ENCODE results near the gene CDC26. TPM values are rescaled to one million over a fixed set of nuclear protein-coding genes. Genes with fewer than 3 reads are reported as not detected.

Gene CDC26
- total RNA-seq, 1 donor from 2014 or later: 37.1 TPM

DNA sequence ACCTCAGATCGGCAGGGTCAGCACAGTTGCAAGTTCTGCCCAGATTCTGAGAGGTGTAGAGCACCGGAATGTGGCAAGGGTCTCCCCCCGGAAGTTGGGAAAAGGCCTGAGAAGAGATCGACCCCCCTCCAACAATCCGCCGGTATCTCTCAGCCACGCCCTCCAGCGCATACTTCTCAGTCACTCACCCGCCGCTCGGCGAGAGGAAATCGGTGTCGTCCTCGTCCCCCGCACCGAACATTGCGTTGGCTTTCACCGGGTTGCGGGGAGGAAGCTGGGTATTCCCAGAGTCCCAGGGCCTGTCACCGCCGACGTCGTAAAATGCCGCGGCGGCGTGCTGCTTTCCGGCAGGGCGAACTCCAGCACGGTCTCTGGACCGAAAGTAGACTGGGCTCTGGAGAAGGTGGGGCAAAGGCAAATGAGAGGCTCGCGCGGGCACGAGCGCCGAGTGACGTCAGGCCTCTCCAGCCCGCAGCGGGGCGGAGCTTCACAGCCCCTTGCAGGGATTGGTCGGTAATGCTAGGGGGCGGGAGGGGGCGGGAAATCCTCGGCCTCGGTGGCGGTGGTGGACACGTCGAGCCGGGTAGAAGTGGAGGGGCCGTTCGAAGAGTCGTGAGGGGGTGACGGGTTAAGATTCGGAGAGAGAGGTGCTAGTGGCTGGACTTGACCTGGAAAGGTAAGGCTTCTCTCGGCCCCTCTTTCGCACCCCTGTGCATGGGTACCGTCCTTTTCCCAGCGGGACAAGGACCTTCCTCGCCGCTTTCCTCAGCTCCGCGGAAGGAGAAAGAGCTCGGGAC, 54.2 kb downstream of the CDC26 start, which contains the start of the genes FKBP15 and SLC31A1:
FKBP15 (minus strand) TSS at position 275 of the 797 bp plus-strand sequence; CDS start at position 241, 34 bp downstream.
SLC31A1 (plus strand) TSS at position 542 of the 797 bp plus-strand sequence. CDS start 34,605 bp downstream, outside the sequence.
- Mint-ChIP-seq H3K4me1 (peaks cover 35% of the 10 kb centered on the region), H3K4me3 (peak within 1 kb of the TSS; percentile 99)

DNA sequence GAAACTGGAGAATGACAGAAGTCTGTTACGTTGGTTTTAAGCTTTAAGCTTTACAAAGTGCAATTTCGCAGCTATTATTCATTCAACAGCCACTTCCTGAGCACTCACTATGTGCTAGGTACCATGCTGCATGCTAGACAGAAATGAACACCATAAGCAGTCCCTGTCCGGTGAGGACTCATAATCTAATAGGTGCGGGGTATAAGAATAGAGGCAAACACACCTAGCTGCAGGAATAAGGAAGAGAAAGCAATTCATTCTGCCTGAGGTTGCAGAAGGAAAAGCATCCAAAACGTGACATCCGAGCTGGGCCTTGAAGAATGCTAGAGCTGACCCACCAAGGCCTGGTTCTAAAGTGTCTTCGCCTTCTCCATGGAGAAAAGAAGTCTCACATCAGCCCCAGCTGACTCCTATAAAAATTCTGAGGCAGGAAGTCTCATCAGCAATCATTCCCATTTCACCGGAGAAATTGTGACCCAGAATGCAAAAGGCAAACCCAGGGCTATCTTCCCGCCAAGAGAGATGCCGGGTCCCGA, 54.8 kb downstream of the CDC26 start:
- Mint-ChIP-seq H3K9me3 (no peaks in the 10 kb centered on the region), H3K27ac (ENCODE audit: unreplicated experiment) (peak overlapping the region; percentile 98), H3K36me3 (ENCODE audit: low read depth) (no peaks in the 10 kb centered on the region), H3K4me1 (peaks cover 35% of the 10 kb centered on the region), H3K4me3 (peak overlapping the region; percentile 99), H3K27me3 (ENCODE audit: low read depth) (no peaks in the 10 kb centered on the region)
- no peak for DNase-seq (ENCODE audit: low read depth, low spot score)
- TF ChIP-seq, protein P1, sequence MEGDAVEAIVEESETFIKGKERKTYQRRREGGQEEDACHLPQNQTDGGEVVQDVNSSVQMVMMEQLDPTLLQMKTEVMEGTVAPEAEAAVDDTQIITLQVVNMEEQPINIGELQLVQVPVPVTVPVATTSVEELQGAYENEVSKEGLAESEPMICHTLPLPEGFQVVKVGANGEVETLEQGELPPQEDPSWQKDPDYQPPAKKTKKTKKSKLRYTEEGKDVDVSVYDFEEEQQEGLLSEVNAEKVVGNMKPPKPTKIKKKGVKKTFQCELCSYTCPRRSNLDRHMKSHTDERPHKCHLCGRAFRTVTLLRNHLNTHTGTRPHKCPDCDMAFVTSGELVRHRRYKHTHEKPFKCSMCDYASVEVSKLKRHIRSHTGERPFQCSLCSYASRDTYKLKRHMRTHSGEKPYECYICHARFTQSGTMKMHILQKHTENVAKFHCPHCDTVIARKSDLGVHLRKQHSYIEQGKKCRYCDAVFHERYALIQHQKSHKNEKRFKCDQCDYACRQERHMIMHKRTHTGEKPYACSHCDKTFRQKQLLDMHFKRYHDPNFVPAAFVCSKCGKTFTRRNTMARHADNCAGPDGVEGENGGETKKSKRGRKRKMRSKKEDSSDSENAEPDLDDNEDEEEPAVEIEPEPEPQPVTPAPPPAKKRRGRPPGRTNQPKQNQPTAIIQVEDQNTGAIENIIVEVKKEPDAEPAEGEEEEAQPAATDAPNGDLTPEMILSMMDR (conservative IDR thresholded peaks at IDR 0.05): no peak

More for the DNA sequence above, 54.2 kb downstream of the CDC26 start, which contains the start of the genes FKBP15 and SLC31A1:
- Mint-ChIP-seq H3K27ac (ENCODE audit: unreplicated experiment) (peak within 1 kb of the TSS; percentile 98), H3K27me3 (ENCODE audit: low read depth) (no peaks in the 10 kb centered on the region), H3K9me3 (no peaks in the 10 kb centered on the region), H3K36me3 (ENCODE audit: low read depth) (no peaks in the 10 kb centered on the region)
- peak; percentile 96 for DNase-seq (ENCODE audit: low read depth, low spot score)
- TF ChIP-seq, protein P1 (conservative IDR thresholded peaks at IDR 0.05): no peak

DNA sequence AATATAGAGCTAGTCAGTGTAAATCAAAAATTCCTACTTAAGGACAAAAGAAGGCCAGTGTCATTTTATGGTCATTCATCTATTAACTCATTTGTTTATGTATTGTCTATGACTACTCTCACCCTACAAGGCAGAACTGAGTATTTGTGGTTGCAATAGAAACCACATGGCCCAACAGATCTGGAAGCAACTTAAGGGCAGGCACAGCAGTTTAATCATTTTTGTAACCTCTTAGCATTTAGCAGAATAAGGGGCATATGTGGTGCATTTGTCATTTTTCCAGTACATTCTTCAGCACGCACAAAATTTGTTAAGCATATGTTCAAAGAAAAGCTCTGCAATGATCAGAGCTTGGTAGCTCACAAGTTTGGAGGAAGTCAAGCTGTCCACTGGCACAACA, 55.4 kb downstream of the CDC26 start:
- Mint-ChIP-seq H3K4me1 (peaks cover 35% of the 10 kb centered on the region), H3K27ac (ENCODE audit: unreplicated experiment) (no peak overlapping the region), H3K9me3 (no peaks in the 10 kb centered on the region), H3K36me3 (ENCODE audit: low read depth) (no peaks in the 10 kb centered on the region), H3K4me3 (peak overlapping the region; percentile 99), H3K27me3 (ENCODE audit: low read depth) (no peaks in the 10 kb centered on the region)
- TF ChIP-seq, protein P1 (conservative IDR thresholded peaks at IDR 0.05): no peak
- no peak for DNase-seq (ENCODE audit: low read depth, low spot score)

DNA sequence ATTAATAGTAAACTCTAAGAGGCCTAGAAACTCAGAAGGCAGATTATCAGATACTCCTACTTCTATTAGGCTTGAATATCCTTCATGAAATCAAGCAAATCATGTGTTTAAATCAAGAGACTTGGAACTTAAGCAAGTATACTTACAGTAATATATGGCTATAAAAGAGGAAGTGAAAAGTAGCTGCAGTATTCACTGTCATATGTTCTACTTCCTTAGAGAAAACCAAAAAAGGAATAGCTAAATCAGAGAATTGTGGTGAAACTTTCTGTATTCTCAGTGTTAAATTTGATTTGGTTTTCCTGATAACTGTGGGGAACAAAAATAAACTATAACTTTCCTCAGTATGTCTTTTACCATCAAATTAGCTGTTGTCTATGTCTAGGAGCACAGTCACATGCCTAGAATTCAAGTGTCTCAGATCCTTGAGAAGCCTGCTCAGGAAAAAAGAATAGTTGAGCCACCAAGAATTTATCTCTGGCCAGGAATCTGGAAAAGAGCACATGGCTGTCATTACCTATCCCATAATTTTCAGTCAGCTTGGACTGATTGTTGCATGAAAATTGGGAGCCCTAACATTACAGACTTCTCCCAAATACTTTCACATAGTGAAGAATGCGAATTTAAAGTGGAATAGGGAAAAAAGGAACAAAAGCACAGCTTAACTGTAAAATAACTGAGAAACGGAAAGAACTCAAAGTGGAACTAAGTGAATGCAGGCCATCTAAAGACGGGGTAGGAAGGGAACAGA, 56.0 kb downstream of the CDC26 start:
- Mint-ChIP-seq H3K4me3 (peak overlapping the region; percentile 99), H3K9me3 (no peaks in the 10 kb centered on the region), H3K27me3 (ENCODE audit: low read depth) (no peaks in the 10 kb centered on the region), H3K4me1 (peaks cover 35% of the 10 kb centered on the region), H3K27ac (ENCODE audit: unreplicated experiment) (peak overlapping the region; percentile 37), H3K36me3 (ENCODE audit: low read depth) (no peaks in the 10 kb centered on the region)
- TF ChIP-seq, protein P1 (conservative IDR thresholded peaks at IDR 0.05): no peak
- DNase-seq (ENCODE audit: low read depth, low spot score): no peak

Other genes with a start within 250 kb of the CDC26 start
- 8.4 and 8.6 TPM in 2 replicates for gene ZFP37, start 218.8 kb downstream of the CDC26 start, total RNA-seq
- 3.0 and 3.6 TPM in 2 replicates for gene SLC31A2, start 124.6 kb downstream of the CDC26 start, total RNA-seq
- 19.9 and 20.2 TPM in 2 replicates for gene FKBP15, start 54.3 kb downstream of the CDC26 start, total RNA-seq
- 30.0 and 30.8 TPM in 2 replicates for gene SLC31A1, start 54.0 kb downstream of the CDC26 start, total RNA-seq
- gene PRPF4, start 86 bp upstream of the CDC26 start, total RNA-seq: 46.3 and 46.4 TPM in 2 replicates
- gene RNF183, start 27.8 kb upstream of the CDC26 start, total RNA-seq: not detected in 2 replicates
- 3.5 and 3.6 TPM in 2 replicates for gene WDR31, start 64.7 kb upstream of the CDC26 start, total RNA-seq
- gene BSPRY, start 74.0 kb upstream of the CDC26 start, total RNA-seq: not detected in 2 replicates
- 12.7 and 13.4 TPM in 2 replicates for gene HDHD3, start 101.4 kb upstream of the CDC26 start, total RNA-seq
- 23.2 and 23.7 TPM in 2 replicates for gene ALAD, start 125.7 kb upstream of the CDC26 start, total RNA-seq
- 86.5 and 86.6 TPM in 2 replicates for gene POLE3, start 135.1 kb upstream of the CDC26 start, total RNA-seq
- gene C9orf43, start 135.2 kb upstream of the CDC26 start, total RNA-seq: 0.68 and 0.77 TPM in 2 replicates
- gene RGS3, start 188.2 kb upstream of the CDC26 start, total RNA-seq: 36.7 and 41.0 TPM in 2 replicates